PC-9 (cell line): ENCODE results near the gene CDKN2B-AS1. TPM values are rescaled to one million over a fixed set of nuclear protein-coding genes. Genes with fewer than 3 reads are reported as not detected.
A peak's percentile ranks its signal among the peaks of the same experiment; 100 is the strongest.

Experiments
- BruUV-seq: library from RNA; stranded (reverse); fragments of 400-500 nt; replicated peaks from 2 replicates; lab custom pipeline; 2021; lab: Mats Ljungman, UMichigan
- CTCF ChIA-PET: fragments of 300-600 bp; sonication (Branson Sonifier 250); formaldehyde crosslinking; loops from one replicate; lab custom pipeline; 2022; ENCODE audit warnings: antibody characterized with exemption; lab: Charles Lee
- POLR2A ChIA-PET: fragments of 300-600 bp; sonication (Branson Sonifier 250); formaldehyde crosslinking; loops from one replicate; lab custom pipeline; 2022; ENCODE audit warnings: antibody characterized with exemption; ENCODE audit not compliant: unreplicated experiment; lab: Charles Lee
- DNase-seq, 2 experiments: peaks; one replicate each; pipeline versions ENCODE4 v3.0.0 to v3.0.0-alpha.2; 2015 to 2022; ENCODE audit warnings: mixed read lengths in 1 of 2
- H2AFZ ChIP-seq: fragments of 200-600 bp; sonication (generic); 2 replicates; pipeline ENCODE4 v1.8.1; 2017; ENCODE audit warnings: antibody characterized with exemption
- H3F3A ChIP-seq: fragments of 200-600 bp; sonication (generic); 2 replicates; pipeline ENCODE4 v1.8.1; 2017; ENCODE audit warnings: antibody characterized with exemption, mild to moderate bottlenecking, low read depth; ENCODE audit not compliant: insufficient read depth
- H3K27ac ChIP-seq: fragments of 200-600 bp; sonication (generic); 2 replicates; pipeline ENCODE4 v1.6.1; 2016; ENCODE audit warnings: mixed run types
- H3K27me3 ChIP-seq: fragments of 200-600 bp; sonication (generic); 2 replicates; pipeline ENCODE4 v1.6.1; 2016; ENCODE audit warnings: low read depth, mixed run types; ENCODE audit not compliant: insufficient read depth
- H3K36me3 ChIP-seq: fragments of 200-600 bp; sonication (generic); 2 replicates; pipeline ENCODE4 v1.6.1; 2016; ENCODE audit warnings: low read depth, mixed run types
- H3K4me1 ChIP-seq: fragments of 200-600 bp; sonication (generic); replicated peaks from 2 replicates; pipeline ENCODE4 v1.6.1; 2016; ENCODE audit warnings: mixed run types; ENCODE audit not compliant: insufficient read depth
- H3K4me2 ChIP-seq: fragments of 200-600 bp; sonication (generic); 2 replicates; pipeline ENCODE4 v1.6.1; 2017; ENCODE audit warnings: mixed run types
- H3K4me3 ChIP-seq: fragments of 200-600 bp; sonication (generic); 2 replicates; pipeline ENCODE4 v1.6.1; 2016; ENCODE audit warnings: mixed run types
- H3K79me2 ChIP-seq: fragments of 200-600 bp; sonication (generic); 2 replicates; pipeline ENCODE4 v1.6.1; 2017; ENCODE audit warnings: low read depth, mixed run types
- H3K9me2 ChIP-seq: fragments of 200-600 bp; sonication (generic); 2 replicates; pipeline ENCODE4 v1.8.1; 2017; ENCODE audit warnings: mild to moderate bottlenecking; ENCODE audit not compliant: insufficient read depth
- H3K9me3 ChIP-seq: fragments of 200-600 bp; sonication (generic); 2 replicates; pipeline ENCODE4 v1.8.1; 2016; ENCODE audit warnings: low read depth; ENCODE audit not compliant: insufficient read depth
- H4K20me1 ChIP-seq: fragments of 200-600 bp; sonication (generic); 2 replicates; pipeline ENCODE4 v1.8.1; 2017; ENCODE audit not compliant: insufficient read depth
- CTCF ChIP-seq: fragments of 200-600 bp; sonication (generic); conservative IDR thresholded peaks from 2 replicates; pipeline ENCODE4 v1.6.1; 2017; ENCODE audit warnings: mixed run types, antibody characterized with exemption, mild to moderate bottlenecking, moderate library complexity
- EZH2 ChIP-seq: fragments of 200-600 bp; sonication (generic); IDR thresholded peaks from 2 replicates; pipeline ENCODE4 v1.8.0; 2017; ENCODE audit warnings: antibody characterized with exemption, low read depth
- intact Hi-C: fragments of 100-400 bp; cut with micrococcal nuclease; formaldehyde crosslinking; loops from one replicate; pipeline ENCODE4 v1.10.0; 2022; ENCODE audit not compliant: unreplicated experiment
- total RNA-seq: library from RNA; stranded (reverse); gene quantifications from 2 replicates; pipeline ENCODE4 v1.2.3, GENCODE V29; 2021

The CDKN2B-AS1 gene
- total RNA-seq, 1 experiment from 2014 or later: 11.6 TPM

DNA sequence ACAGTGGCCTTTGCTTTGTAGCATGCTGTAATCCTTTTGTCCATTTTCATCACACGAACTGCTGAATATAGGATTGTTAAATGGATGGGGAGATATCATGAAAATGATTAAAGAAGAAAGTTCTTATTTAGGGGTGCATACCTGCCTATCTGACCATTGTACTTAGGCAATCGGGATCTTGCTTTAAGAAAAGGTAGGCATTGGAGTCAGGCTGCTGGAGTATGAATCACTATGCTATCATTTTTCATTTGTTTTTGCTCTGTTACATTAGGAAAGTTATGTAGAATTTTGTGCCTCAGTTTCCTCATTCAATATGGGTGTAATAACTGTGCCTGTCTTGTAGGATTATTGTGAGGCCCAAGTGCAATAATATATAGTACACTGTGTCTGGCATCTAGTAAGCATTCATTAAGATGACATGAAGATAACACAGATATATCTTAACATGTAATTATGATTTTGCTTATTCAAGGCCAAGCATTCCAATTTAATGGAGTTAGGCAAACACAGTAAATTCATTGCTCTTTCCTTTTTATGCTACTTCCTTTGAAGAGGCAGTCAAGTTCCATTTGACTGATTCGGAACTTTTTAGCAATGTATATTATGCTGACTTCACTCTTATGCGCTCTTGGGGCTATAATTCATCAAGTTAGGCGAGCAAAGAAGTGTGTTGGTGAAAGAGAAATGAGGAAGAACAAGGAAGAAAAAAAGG is 124.4 kb downstream of the CDKN2B-AS1 start:
- DNase-seq: no peak
- ChIA-PET POLR2A (interaction anchor here (0.6 kb wide), 1 partner anchor 89 kb away, joined by 3 read pairs; no protein-coding TSS in a partner anchor), CTCF (interaction anchor here (0.6 to 1.2 kb wide), 4 partner anchors 34 to 119 kb away, joined by 3 to 5 read pairs (median 4); partner anchors contain the start of gene CDKN2B)
- no peaks in the 10 kb centered on the region for H3K9me2 ChIP-seq
- H3K4me2 ChIP-seq: no peak overlapping the region
- no peaks in the 10 kb centered on the region for H3K9me3 ChIP-seq
- H3K4me3 ChIP-seq: no peak overlapping the region
- H3K36me3 ChIP-seq: no peaks in the 10 kb centered on the region
- peaks cover 11% of the 10 kb centered on the region; the same call in 1 of the 2 replicates for H3K4me1 ChIP-seq
- H3K79me2 ChIP-seq: no peaks in the 10 kb centered on the region
- intact Hi-C loops: loop anchor here (1.0 to 5.0 kb wide), 5 partner anchors 34 to 307 kb away; partner anchors contain the start of gene CDKN2B
- no peak overlapping the region for H3K27ac ChIP-seq
- no peaks in the 10 kb centered on the region for H3F3A ChIP-seq
- no peak overlapping the region for H2AFZ ChIP-seq
- no peaks in the 10 kb centered on the region for H4K20me1 ChIP-seq
- TF ChIP-seq EZH2: no peak
- TF ChIP-seq CTCF: no peak
- BruUV-seq: no TSS peak
- no peaks in the 10 kb centered on the region for H3K27me3 ChIP-seq

DNA sequence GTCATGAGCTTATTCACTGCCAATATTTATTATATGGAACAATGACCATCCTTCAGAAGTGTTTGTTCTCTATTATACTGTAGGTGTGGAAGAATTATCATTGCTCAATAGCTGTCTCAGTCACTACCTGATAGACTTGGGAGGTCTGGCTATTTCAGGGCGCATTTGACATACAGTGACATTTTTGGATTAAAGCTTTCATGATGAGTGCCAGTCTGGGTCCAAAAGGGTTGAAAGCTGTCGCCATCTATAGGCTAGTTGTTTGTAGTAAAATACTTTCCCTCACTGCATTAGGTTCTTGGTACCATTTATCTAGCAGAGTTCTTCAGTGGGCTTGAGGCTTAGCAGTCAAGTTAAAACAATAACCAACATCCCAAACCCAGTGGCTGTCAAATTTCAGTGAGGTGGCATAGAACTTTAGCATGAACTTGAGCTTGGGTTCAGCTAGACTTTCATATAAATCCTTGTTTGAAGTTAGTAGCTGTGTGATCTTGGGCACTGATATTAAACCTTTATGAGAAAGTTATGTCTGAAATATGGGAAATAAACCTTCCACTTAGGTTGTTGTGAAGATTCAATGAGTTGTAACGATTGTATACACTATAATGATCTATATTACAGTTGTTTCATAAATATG is 125.0 kb downstream of the CDKN2B-AS1 start:
- peaks cover 14% of the 10 kb centered on the region; the same call in 1 of the 2 replicates for H3K4me1 ChIP-seq
- H3K9me2 ChIP-seq: no peaks in the 10 kb centered on the region
- no peaks in the 10 kb centered on the region for H3K36me3 ChIP-seq
- no peaks in the 10 kb centered on the region for H3F3A ChIP-seq
- no peaks in the 10 kb centered on the region for H4K20me1 ChIP-seq
- ChIA-PET CTCF (interaction anchor here (0.6 to 1.2 kb wide), 4 partner anchors 35 to 118 kb away, joined by 3 to 5 read pairs (median 4); partner anchors contain the start of gene CDKN2B), POLR2A (interaction anchor here (0.6 kb wide), 1 partner anchor 90 kb away, joined by 3 read pairs; no protein-coding TSS in a partner anchor)
- H3K9me3 ChIP-seq: no peaks in the 10 kb centered on the region
- H3K4me2 ChIP-seq: no peak overlapping the region
- intact Hi-C loops: loop anchor here (2.0 to 5.0 kb wide), 4 partner anchors 82 to 307 kb away; partner anchors contain the start of gene CDKN2B
- no peak overlapping the region for H3K4me3 ChIP-seq
- BruUV-seq: no TSS peak
- no peaks in the 10 kb centered on the region for H3K27me3 ChIP-seq
- TF ChIP-seq CTCF: peak; percentile 25; the same call in 1 of the 2 replicates
- no peak for TF ChIP-seq EZH2
- no peak overlapping the region for H3K27ac ChIP-seq
- H3K79me2 ChIP-seq: no peaks in the 10 kb centered on the region
- DNase-seq: no peak
- no peak overlapping the region for H2AFZ ChIP-seq

GRCh38 chr9:22120159-22120549 is 125.6 kb downstream of the CDKN2B-AS1 start:
- Histone ChIP-seq H3K4me3 (no peak overlapping the region), H3K9me3 (no peaks in the 10 kb centered on the region), H3K4me1 (peaks cover 18% of the 10 kb centered on the region; the same call in 1 of the 2 replicates), H3K27ac (no peak overlapping the region), H4K20me1 (no peaks in the 10 kb centered on the region), H3K27me3 (no peaks in the 10 kb centered on the region), H2AFZ (no peak overlapping the region), H3F3A (no peaks in the 10 kb centered on the region), H3K4me2 (no peak overlapping the region), H3K9me2 (no peaks in the 10 kb centered on the region), H3K36me3 (no peaks in the 10 kb centered on the region), H3K79me2 (no peaks in the 10 kb centered on the region)
- ChIA-PET CTCF (interaction anchor here (1.2 kb wide), 1 partner anchor 118 kb away, joined by 5 read pairs; no protein-coding TSS in a partner anchor), POLR2A (no interaction called here)
- DNase-seq: no peak
- no TSS peak for BruUV-seq
- intact Hi-C loops: no loop called here
- TF ChIP-seq CTCF (no peak), EZH2 (no peak)
